HG03378 (cell line): ENCODE data around the gene KANK2.
"Not testable (repeated sequence)": the region's sequence is repeated elsewhere in the genome, so short reads cannot be mapped to it uniquely, and the experiment has no call there.

Experiments
- ATAC-seq: cut with Tn5 transposase; IDR thresholded peaks from one replicate; pipeline ENCODE4 v1.9.1; 2021; ENCODE audit warnings: mild to moderate bottlenecking, moderate library complexity; ENCODE audit not compliant: unreplicated experiment

Gene KANK2

GRCh38 chr19:11175920-11176319, 21.4 kb downstream of the KANK2 start:
- no peak for ATAC-seq

GRCh38 chr19:11174336-11174735, 23.0 kb downstream of the KANK2 start:
- no peak for ATAC-seq

- no peak for ATAC-seq
Measured at GRCh38 chr19:11173516-11174155, 23.7 kb downstream of the KANK2 start.

- no peak for ATAC-seq
Measured at GRCh38 chr19:11172576-11172975, 24.8 kb downstream of the KANK2 start.

- no peak for ATAC-seq
Measured at GRCh38 chr19:11171144-11171543, 26.2 kb downstream of the KANK2 start.

GRCh38 chr19:11169896-11170678, 27.3 kb downstream of the KANK2 start:
- ATAC-seq: no peak

- no peak for ATAC-seq
Measured at GRCh38 chr19:11168568-11168967, 28.8 kb downstream of the KANK2 start.

GRCh38 chr19:11166281-11167142, 30.8 kb downstream of the KANK2 start:
- no peak for ATAC-seq

- ATAC-seq: no peak
Measured at GRCh38 chr19:11165486-11166030, 31.8 kb downstream of the KANK2 start.

- ATAC-seq: no peak
Measured at GRCh38 chr19:11164879-11165406, 32.4 kb downstream of the KANK2 start.

- no peak for ATAC-seq
Measured at GRCh38 chr19:11164296-11164695, 33.0 kb downstream of the KANK2 start.

GRCh38 chr19:11160440-11160768, 36.9 kb downstream of the KANK2 start:
- ATAC-seq: not testable (repeated sequence)

- ATAC-seq: no peak
Measured at GRCh38 chr19:11159598-11160439, 37.5 kb downstream of the KANK2 start.

- ATAC-seq: peak; percentile 97
Measured at GRCh38 chr19:11155373-11156120, 41.8 kb downstream of the KANK2 start, which contains the start of gene SPC24. SPC24 (minus strand) TSS chr19:11155782; CDS start chr19:11155776, 6 bp downstream.

GRCh38 chr19:11154683-11155047, 42.7 kb downstream of the KANK2 start:
- no peak for ATAC-seq

GRCh38 chr19:11152318-11153062, 44.9 kb downstream of the KANK2 start:
- ATAC-seq: no peak

- no peak for ATAC-seq
Measured at GRCh38 chr19:11151181-11151580, 46.2 kb downstream of the KANK2 start.

- no peak for ATAC-seq
Measured at GRCh38 chr19:11148001-11148400, 49.3 kb downstream of the KANK2 start.

GRCh38 chr19:11145536-11145924, 51.8 kb downstream of the KANK2 start:
- ATAC-seq: no peak
